HEK293 (cell line): ENCODE data around the gene CHL1.

ENCODE experiments used
- CTCF ChIA-PET: fragments of 350-600 bp; formaldehyde crosslinking; extraction: SDS; loops from one replicate; lab custom pipeline; 2021; ENCODE audit warnings: antibody characterized with exemption; lab: Yijun Ruan, JAX
- POLR2A ChIA-PET: fragments of 300-600 bp; formaldehyde crosslinking; extraction: SDS; loops from one replicate; lab custom pipeline; 2020; ENCODE audit warnings: antibody characterized with exemption, inconsistent platforms; lab: Yijun Ruan, JAX
- H3K27ac ChIP-seq: fragments of 200-500 bp; sonication (Bioruptor generic); 2 replicates; pipeline ENCODE4 v1.5.1; 2014; ENCODE audit warnings: low read depth, low read length, control low read depth, inconsistent platforms; ENCODE audit errors: extremely low read depth
- H3K36me3 ChIP-seq, 2 experiments: fragments of 200-500 bp in 1 of 2; sonication (Bioruptor generic) in 1 of 2; 1 replicate in 1 of 2; 2 replicates in 1 of 2; pipeline ENCODE4 v1.5.1; 2014 to 2017; ENCODE audit warnings: inconsistent platforms in 2 of 2, low read length in 2 of 2; ENCODE audit not compliant: control insufficient read depth in 2 of 2, insufficient read depth in 1 of 2
- H3K4me1 ChIP-seq: fragments of 200-500 bp; sonication (Bioruptor generic); 2 replicates; pipeline ENCODE4 v1.5.1; 2014; ENCODE audit warnings: mild to moderate bottlenecking, low read length, inconsistent platforms; ENCODE audit not compliant: control insufficient read depth, insufficient read depth
- H3K4me3 ChIP-seq: 2 replicates; pipeline ENCODE4 v1.5.1; 2011; ENCODE audit warnings: low read depth, mild to moderate bottlenecking, control low read depth, low read length, moderate library complexity
- H3K9me3 ChIP-seq: fragments of 200-500 bp; sonication (Bioruptor generic); 2 replicates; pipeline ENCODE4 v1.5.1; 2014; ENCODE audit warnings: low read depth, low read length, inconsistent platforms; ENCODE audit not compliant: control insufficient read depth, insufficient read depth
- GLI2 ChIP-seq: fragments of 450-650 bp; formaldehyde crosslinking; IDR thresholded peaks from 2 replicates; pipeline ENCODE4; 2017; ENCODE audit warnings: missing biosample characterization, missing genetic modification characterization, low read depth, borderline replicate concordance
- GLI4 ChIP-seq: fragments of 450-650 bp; formaldehyde crosslinking; IDR thresholded peaks from 2 replicates; pipeline ENCODE4 v1.5.1; 2016; ENCODE audit warnings: missing biosample characterization, missing genetic modification characterization
- HIC1 ChIP-seq: fragments of 450-650 bp; formaldehyde crosslinking; IDR thresholded peaks from 2 replicates; pipeline ENCODE4 v1.5.1; 2016; ENCODE audit warnings: missing biosample characterization, missing genetic modification characterization
- HOXC10 ChIP-seq: sonication (generic); formaldehyde crosslinking; IDR thresholded peaks from 2 replicates; pipeline ENCODE4 v1.8.1; 2023; ENCODE audit warnings: mild to moderate bottlenecking, missing genetic modification reagents
- KLF9 ChIP-seq: fragments of 450-650 bp; formaldehyde crosslinking; IDR thresholded peaks from 2 replicates; pipeline ENCODE4 v1.5.1; 2016; ENCODE audit warnings: missing biosample characterization, missing genetic modification characterization, low read depth
- MYNN ChIP-seq: fragments of 450-650 bp; formaldehyde crosslinking; IDR thresholded peaks from 2 replicates; pipeline ENCODE4 v1.5.1; 2016; ENCODE audit warnings: missing biosample characterization, missing genetic modification characterization, borderline replicate concordance
- SCRT2 ChIP-seq: fragments of 450-650 bp; formaldehyde crosslinking; IDR thresholded peaks from 2 replicates; pipeline ENCODE4 v1.5.1; 2016; ENCODE audit warnings: missing biosample characterization, missing genetic modification characterization
- ZFP3 ChIP-seq: fragments of 450-650 bp; formaldehyde crosslinking; IDR thresholded peaks from 2 replicates; pipeline ENCODE4 v1.5.1; 2016; ENCODE audit warnings: low read depth, missing biosample characterization, missing genetic modification characterization
- ZNF10 ChIP-seq: fragments of 450-650 bp; formaldehyde crosslinking; IDR thresholded peaks from 2 replicates; pipeline ENCODE4 v1.5.1; 2017; ENCODE audit warnings: missing biosample characterization, missing genetic modification characterization
- ZNF211 ChIP-seq: fragments of 450-650 bp; formaldehyde crosslinking; IDR thresholded peaks from 2 replicates; pipeline ENCODE4 v1.5.1; 2016; ENCODE audit warnings: low read depth, missing biosample characterization, missing genetic modification characterization
- ZNF302 ChIP-seq: fragments of 450-650 bp; formaldehyde crosslinking; IDR thresholded peaks from 2 replicates; pipeline ENCODE4 v1.5.1; 2016; ENCODE audit warnings: missing biosample characterization, missing genetic modification characterization, low read depth
- ZNF366 ChIP-seq: fragments of 450-650 bp; formaldehyde crosslinking; conservative IDR thresholded peaks from 2 replicates; pipeline ENCODE4 v1.5.1; 2016; ENCODE audit warnings: missing biosample characterization, missing genetic modification characterization
- ZNF560 ChIP-seq: fragments of 450-650 bp; formaldehyde crosslinking; IDR thresholded peaks from 2 replicates; pipeline ENCODE4 v1.5.1; 2017; ENCODE audit warnings: missing biosample characterization, missing genetic modification characterization, borderline replicate concordance
- ZNF660 ChIP-seq: fragments of 450-650 bp; IDR thresholded peaks from 2 replicates; pipeline ENCODE4 v1.5.1; 2018; ENCODE audit warnings: missing biosample characterization, mild to moderate bottlenecking, missing genetic modification characterization
- ZNF776 ChIP-seq: fragments of 450-650 bp; formaldehyde crosslinking; IDR thresholded peaks from 2 replicates; pipeline ENCODE4 v1.5.0; 2017; ENCODE audit warnings: missing biosample characterization, missing genetic modification characterization, borderline replicate concordance
- ZNF791 ChIP-seq: fragments of 450-650 bp; formaldehyde crosslinking; IDR thresholded peaks from 2 replicates; pipeline ENCODE4 v1.5.1; 2016; ENCODE audit warnings: missing biosample characterization, missing genetic modification characterization
- ZNF830 ChIP-seq: fragments of 450-650 bp; IDR thresholded peaks from 2 replicates; pipeline ENCODE4 v1.5.0; 2018; ENCODE audit warnings: missing biosample characterization, missing genetic modification characterization, low read depth, mild to moderate bottlenecking, moderate library complexity
- ZSCAN16 ChIP-seq: fragments of 450-650 bp; formaldehyde crosslinking; IDR thresholded peaks from 2 replicates; pipeline ENCODE4 v1.5.1; 2016; ENCODE audit warnings: missing biosample characterization, missing genetic modification characterization
- TF ChIP-seq, protein P1 (sequence below): fragments of 450-650 bp; formaldehyde crosslinking; IDR thresholded peaks from 2 replicates; pipeline ENCODE4 v1.5.1; 2017; ENCODE audit warnings: missing biosample characterization, missing genetic modification characterization
- TF ChIP-seq, protein P2 (sequence below): fragments of 450-650 bp; IDR thresholded peaks from 2 replicates; pipeline ENCODE4 v1.5.1; 2018; ENCODE audit warnings: missing biosample characterization, missing genetic modification characterization
- TF ChIP-seq, protein P3 (sequence below): fragments of 450-650 bp; formaldehyde crosslinking; IDR thresholded peaks from 2 replicates; pipeline ENCODE4 v1.5.1; 2017; ENCODE audit warnings: missing biosample characterization, missing genetic modification characterization

The CHL1 gene

DNA sequence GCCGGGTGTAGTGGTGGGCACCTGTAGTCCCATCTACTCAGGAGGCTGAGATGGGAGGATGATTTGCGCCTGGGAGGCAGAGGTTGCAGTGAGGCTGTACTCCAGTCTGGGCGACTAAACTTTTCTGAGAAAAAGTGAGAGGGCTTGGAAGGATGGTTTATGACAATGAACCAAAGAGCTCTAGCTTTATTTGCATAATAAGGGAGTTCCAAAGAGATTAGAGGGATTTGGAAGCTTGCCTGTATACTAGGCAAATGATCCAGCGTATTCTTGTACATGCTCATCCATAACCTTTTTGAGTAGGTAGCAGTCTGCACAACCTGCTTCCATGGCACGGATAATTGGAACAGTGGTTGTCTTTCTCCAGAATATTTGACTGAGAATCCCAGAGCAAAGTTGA, 251.1 kb downstream of the CHL1 start:
- ChIA-PET CTCF (no interaction called here), POLR2A (no interaction called here)
- H3K4me3 ChIP-seq, result no peak overlapping the region
- TF ChIP-seq ZNF791 (tag by site-specific recombination) (no peak), HIC1 (tag by site-specific recombination) (no peak), ZNF560 (tag by site-specific recombination) (no peak)
- TF ChIP-seq, all 188 proteins: peak for 0
- Histone ChIP-seq H3K9me3 (no peaks in the 10 kb centered on the region), H3K4me1 (no peaks in the 10 kb centered on the region), H3K27ac (no peak overlapping the region), H3K36me3 (no peaks in the 10 kb centered on the region)

DNA sequence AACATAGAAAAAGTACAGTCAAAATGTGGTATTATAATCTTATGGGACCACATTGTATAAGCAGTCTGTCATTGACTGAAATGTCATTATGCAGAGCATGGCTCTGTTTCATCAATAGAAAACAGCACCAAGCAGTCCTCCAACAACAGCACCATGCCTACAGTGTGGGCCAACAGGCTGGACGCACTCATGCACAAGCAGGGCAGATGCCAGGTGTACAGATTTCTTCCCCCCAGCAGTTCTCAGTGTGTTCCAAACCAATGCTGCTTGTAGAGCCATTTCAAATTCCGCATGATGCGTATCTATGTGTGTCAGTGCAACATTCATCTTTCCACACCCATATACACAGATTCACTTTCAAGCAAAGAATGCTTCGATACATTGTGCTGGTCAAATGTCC, 253.1 kb downstream of the CHL1 start:
- CTCF ChIA-PET, result no interaction called here
- Histone ChIP-seq H3K27ac (no peak overlapping the region), H3K4me1 (no peaks in the 10 kb centered on the region), H3K9me3 (no peaks in the 10 kb centered on the region), H3K4me3 (no peak overlapping the region), H3K36me3 (no peaks in the 10 kb centered on the region)
- no peak for TF ChIP-seq GLI2 (tag by site-specific recombination)
- TF ChIP-seq MYNN (tag by site-specific recombination), result no peak
- no peak for TF ChIP-seq HOXC10 (CRISPR knock-in tag)
- TF ChIP-seq ZSCAN16 (tag by site-specific recombination), result no peak
- no peak for TF ChIP-seq ZNF302
- TF ChIP-seq ZNF660, result no peak
- no peak for TF ChIP-seq ZFP3 (tag by site-specific recombination)
- TF ChIP-seq SCRT2, result no peak
- TF ChIP-seq ZNF366 (tag by site-specific recombination), result no peak
- TF ChIP-seq ZNF10 (tag by site-specific recombination), result no peak
- TF ChIP-seq KLF9 (tag by site-specific recombination), result no peak
- no peak for TF ChIP-seq ZNF211 (tag by site-specific recombination)
- TF ChIP-seq, protein P1, sequence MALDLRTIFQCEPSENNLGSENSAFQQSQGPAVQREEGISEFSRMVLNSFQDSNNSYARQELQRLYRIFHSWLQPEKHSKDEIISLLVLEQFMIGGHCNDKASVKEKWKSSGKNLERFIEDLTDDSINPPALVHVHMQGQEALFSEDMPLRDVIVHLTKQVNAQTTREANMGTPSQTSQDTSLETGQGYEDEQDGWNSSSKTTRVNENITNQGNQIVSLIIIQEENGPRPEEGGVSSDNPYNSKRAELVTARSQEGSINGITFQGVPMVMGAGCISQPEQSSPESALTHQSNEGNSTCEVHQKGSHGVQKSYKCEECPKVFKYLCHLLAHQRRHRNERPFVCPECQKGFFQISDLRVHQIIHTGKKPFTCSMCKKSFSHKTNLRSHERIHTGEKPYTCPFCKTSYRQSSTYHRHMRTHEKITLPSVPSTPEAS (tag by site-specific recombination), result no peak
- no peak for TF ChIP-seq ZNF560 (tag by site-specific recombination)
- TF ChIP-seq GLI4 (tag by site-specific recombination), result no peak
- TF ChIP-seq, protein P2, sequence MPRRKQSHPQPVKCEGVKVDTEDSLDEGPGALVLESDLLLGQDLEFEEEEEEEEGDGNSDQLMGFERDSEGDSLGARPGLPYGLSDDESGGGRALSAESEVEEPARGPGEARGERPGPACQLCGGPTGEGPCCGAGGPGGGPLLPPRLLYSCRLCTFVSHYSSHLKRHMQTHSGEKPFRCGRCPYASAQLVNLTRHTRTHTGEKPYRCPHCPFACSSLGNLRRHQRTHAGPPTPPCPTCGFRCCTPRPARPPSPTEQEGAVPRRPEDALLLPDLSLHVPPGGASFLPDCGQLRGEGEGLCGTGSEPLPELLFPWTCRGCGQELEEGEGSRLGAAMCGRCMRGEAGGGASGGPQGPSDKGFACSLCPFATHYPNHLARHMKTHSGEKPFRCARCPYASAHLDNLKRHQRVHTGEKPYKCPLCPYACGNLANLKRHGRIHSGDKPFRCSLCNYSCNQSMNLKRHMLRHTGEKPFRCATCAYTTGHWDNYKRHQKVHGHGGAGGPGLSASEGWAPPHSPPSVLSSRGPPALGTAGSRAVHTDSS, result no peak
- no peak for TF ChIP-seq ZNF830 (tag by site-specific recombination)
- no peak for TF ChIP-seq ZNF776 (tag by site-specific recombination)
- TF ChIP-seq, protein P3, sequence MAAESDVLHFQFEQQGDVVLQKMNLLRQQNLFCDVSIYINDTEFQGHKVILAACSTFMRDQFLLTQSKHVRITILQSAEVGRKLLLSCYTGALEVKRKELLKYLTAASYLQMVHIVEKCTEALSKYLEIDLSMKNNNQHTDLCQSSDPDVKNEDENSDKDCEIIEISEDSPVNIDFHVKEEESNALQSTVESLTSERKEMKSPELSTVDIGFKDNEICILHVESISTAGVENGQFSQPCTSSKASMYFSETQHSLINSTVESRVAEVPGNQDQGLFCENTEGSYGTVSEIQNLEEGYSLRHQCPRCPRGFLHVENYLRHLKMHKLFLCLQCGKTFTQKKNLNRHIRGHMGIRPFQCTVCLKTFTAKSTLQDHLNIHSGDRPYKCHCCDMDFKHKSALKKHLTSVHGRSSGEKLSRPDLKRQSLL (tag by site-specific recombination), result no peak
- POLR2A ChIA-PET, result no interaction called here
